Anterior cingulate cortex (tissue), 58 donors: ENCODE measurements around the gene PFKM.

Source experiments
- DNase-seq, 58 donors: peaks; one replicate each; lab custom pipeline; 2025; lab: John Stamatoyannopoulos, UW

Gene PFKM

DNA sequence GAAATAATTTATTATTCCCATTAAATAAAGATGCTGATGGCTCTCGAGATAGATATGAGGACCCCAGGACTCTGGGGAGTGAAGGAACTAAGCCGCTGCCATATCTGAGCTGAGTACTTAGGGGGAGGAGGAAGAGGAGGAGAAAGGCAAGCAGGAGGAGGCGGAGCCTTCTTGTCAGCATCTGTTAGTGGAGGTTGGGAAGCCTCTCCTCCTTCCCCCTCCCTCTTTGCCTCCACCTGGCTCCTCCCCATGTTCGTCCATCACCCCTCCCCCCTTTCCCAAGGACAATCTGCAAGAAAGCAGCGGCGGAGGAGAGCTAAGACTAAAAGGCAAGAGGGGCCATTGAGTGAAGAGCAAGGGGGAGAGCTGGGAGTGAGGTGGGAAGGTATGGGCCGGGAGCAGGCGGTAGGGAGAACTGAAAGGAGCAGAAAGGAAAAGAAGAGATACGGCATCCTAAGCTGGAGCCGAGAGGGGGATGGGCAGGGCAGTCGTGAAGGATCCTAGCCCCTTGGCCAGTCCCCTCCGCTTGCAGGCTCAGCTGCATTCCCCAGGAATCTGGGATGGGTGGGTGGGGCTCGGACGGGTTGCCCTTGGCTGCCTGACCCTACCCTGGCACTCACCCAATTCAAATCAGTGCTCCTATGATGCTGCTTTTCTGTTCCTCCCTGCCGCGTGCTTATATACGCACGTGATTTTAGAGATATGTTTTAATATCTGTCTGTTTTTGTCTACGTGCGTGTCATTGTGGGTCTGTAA, at the start of gene PFKM:
Gene PFKM, plus strand, starts transcription at position 287 of the 756 bp plus-strand sequence. CDS start 3,411 bp downstream, outside the sequence.
- DNase-seq, result peak in 57 of 58 donors; percentile 7 to 92 (median 65)

DNA sequence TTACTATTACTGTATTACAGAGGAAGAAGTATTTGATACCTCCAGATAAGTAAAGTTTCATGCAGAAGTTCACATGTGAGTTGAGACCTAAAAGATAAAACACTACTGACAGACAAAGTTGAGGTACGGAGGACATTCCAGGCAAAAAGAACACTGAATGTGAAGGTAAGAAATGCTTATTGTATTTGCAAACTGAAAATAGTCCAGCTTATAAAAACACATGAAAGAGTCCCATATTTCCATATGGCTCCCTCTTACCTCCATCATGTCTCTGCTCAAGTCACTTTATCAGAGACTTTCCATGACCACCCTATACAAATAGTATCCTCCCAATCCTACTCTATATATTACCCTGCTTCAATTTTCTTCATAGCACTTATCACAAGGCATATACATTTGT, 49.1 kb upstream of the PFKM start:
- DNase-seq, result no peak

DNA sequence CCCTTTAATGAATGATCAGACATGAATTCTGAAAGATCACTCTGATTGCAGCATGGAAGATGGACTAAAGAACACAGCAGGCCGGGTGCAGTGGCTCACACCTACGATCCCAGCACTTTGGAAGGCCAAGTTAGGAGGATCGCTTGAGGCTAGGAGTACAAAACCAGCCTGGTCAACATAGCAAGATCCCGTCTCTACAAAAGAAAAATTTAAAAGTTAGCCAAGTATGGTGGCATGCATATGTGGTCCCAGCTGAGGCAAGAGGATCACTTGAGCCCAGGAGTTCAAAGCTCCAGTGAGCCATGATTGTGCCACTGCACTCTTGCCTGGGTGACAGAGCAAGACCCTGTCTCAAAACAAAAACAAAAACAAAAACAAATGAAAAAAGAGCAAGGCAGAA, 48.4 kb upstream of the PFKM start:
- no peak for DNase-seq

DNA sequence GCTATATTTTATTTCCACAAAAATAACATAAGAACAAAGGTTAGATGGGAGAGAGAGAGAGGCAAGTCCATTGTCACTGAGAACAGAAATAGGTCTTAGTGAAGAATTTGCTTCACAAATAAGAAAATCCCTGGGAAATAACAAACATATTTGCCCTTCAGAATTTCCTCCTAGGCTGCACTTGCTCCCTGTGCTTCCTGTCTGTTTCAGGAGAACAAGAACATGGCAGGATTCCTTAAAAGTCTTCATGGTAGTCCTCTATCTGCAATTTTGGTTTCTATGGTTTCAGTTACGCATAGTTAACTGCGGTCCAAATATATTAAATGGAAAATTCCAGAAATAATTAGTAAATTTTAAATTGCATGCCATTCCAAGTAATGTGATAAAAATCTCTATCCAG, 47.4 kb upstream of the PFKM start:
- DNase-seq, result no peak

DNA sequence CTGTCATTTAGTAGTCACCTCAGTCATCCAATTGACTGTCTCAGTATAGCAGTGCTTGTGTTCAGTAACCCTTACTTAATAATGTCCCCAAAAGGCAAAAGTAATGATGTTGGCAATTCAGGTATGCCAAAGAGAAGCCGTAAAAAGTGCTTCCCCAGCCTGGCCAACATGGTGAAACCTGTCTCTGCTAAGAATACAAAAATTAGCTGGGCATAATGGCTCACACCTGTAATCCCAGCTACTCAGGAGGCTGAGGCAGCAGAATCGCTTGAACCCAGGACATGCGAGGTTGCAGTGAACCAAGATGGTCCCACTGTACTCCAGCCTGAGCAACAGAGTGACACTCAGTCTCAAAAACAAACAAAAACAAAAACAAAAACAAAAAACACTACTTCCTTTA, 46.9 kb upstream of the PFKM start:
- DNase-seq, result no peak

DNA sequence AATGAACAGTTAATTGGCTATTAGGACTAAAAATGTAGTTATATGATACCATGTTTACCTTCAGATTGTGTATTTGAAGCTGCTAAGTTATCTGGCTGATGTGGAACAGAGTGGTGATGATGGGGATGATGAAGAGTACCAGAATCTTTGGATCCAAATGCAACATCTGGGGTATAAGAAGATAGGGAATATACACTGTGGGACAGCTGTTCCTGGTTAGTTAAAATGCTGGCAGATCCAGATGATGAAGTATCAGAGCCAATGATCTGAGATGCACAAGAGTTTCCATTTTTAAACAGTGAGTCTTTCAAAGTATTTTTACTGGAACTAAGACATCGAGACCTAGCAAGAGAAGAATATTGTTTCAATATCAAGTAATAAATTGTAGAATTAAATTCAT, 44.9 kb upstream of the PFKM start:
- no peak for DNase-seq

DNA sequence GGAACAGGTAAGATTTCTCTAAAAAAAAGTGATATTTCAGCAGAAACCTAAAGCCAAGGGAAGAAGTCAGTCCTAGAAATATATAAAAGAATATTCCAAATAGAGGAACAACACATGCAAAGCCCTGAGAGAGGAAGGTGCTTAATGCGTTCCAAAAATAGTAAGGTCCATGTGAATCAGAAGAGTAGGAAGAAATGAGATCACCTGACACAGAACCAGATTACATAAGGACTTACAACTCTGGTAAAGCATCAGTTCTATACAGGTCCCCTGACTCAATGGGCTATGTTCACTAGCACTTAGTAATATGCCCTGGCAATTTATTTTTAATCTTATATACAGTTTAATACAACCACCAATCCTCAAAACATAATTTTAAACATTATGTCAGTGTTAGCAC, 43.3 kb upstream of the PFKM start:
- DNase-seq, result no peak

DNA sequence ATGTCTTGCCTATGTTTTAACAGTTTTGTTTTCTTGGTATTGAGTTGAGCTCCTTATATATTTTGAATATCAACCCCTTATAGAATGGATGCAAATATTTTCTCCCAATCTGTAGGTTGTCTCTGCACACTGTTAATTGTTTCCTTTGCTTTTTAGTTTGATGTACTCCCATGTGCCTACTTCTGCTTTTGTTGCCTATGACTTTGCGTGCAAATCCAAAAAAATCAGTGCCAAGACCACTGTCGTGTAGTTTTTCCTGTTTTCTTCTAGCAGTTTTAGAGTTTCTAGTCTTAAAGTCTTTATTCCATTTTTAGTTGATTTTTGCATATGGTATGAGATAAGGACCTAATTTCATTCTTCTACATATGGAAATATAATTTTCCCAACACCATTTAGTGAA, 42.1 kb upstream of the PFKM start:
- DNase-seq, result no peak

DNA sequence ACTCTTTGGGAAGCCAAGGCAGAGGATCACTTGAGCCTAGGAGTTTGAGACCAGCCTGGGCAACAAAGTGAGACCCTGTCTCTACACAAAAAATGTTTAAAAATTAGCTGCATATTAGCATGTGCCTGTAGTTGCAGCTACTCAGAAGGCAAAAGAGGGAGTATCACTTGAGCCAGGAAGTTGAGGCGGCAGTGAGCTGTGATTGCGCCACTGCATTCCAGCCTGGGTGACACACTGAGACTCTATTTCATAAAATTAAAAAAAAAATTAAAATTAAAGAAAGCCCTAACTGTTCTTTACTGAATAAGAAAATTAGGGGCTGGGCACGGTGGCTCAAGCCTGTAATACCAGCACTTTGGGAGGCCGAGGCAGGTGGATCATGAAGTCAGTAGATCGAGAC, 40.3 kb upstream of the PFKM start:
- no peak for DNase-seq

DNA sequence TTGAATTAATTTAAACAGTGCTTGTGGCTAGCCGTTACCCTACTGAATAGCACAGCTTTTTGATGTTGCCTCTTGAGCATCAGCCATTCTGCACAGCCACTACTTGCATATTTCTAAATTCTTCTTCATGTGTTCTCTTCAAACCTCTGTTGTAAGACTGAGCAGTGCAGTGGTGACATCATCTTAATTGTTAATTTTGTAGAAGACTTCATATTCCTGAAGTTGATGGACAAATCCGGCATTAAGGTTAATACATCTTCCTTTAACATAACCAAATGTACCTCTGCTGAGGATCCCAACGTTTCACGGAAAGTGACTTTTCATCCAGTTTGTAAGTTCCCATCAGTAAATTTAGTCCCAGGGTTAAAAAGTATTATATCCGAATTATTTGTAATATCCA, 38.9 kb upstream of the PFKM start:
- no peak for DNase-seq

DNA sequence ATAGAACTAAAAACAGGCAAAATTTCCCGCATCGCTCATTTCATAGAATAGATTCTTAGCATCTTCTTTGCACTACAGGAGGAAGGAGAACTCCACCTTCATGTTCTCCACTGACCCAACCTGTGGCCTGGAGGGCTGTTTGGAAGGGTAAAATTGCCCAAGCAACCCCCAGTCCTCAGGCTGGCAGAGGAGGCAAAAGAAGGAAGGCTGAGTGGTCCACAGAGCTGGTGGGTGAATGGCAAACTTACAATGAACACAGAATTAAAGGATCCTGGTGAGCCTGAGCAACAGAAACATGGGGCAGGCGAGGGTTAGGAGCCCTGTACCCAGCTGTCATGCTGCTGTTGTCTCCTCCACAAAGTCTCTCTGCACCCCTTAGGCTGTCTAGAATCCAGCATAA, 38.3 kb upstream of the PFKM start:
- no peak for DNase-seq

DNA sequence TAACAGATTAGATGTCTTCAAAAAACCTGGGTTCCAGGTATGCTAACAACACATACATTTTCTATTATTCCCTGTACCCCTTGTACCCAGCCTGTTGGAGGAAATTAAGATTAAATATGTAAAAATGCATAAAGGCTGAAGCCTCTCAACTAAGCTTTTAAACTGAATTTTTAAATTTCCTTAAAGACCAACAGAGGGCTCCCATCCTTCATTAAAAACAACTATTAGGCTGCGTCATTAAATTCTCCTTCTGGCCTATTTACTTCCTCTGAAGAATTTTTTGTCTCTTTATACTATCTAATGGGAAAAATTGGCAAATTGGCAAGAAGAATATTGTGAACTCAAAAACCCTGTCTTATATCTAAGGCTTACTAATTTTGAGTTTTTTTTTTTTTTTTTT, 35.1 kb upstream of the PFKM start:
- DNase-seq, result no peak

DNA sequence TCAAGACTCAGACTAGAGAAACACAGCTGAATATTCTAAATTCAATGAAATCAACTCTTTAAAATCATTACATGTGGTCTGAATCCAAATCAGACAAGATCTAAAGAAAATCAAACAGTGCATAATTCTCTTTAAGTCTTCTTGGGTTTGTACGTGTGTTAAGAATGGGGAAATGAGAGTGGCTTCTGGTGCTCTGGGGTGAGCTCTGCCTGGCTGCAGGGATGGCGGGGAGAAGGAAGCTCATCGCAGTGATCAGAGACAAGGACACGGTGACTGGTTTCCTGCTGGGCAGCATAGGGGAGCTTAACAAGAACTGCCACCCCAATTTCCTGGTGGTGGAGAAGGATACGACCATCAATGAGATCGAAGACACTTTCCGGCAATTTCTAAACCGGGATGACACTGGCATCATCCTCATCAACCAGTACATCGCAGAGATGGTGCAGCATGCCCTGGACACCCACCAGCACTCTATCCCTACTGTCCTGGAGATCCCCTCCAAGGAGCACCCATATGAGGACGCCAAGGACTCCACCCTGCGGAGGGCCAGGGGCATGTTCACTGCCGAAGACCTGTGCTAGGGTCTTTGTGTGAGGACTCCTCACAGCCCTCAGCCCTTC, 34.2 kb upstream of the PFKM start:
- no peak for DNase-seq

DNA sequence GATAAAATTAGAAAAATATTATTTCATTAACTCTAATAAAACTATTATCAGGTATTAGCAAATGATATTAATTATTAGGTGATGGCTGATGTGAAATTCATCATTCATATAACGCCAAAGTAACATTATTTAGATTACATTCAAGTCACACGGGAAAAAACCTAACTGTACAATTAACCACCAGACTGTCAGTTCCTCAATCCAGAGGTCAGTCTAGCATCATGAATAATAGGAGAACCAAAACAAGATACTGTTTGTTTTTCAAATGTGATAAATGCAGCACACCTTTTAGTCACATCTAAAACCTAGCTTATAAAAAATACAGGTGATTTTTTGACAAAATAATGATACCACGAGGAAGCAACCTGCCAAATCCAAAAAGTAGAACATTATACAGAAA, 32.8 kb upstream of the PFKM start:
- no peak for DNase-seq

DNA sequence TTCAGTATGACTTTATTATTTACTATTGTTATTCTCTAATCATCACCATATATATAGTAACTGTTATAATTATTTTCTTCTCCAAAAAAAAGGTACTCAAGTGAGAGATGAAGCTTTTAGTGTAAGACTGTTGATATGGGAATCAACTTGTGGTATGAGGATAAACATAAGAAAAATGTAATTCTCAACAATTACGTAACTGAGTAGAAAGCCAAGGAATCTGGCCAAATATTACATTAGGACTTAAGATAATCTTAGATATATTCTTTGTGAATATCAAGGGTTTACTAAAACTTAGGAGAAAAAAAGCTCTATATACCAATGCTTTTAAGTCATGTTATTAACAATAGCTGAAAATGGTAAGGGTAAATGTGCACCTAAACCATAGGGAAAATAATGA, 26.6 kb upstream of the PFKM start:
- DNase-seq, result no peak

DNA sequence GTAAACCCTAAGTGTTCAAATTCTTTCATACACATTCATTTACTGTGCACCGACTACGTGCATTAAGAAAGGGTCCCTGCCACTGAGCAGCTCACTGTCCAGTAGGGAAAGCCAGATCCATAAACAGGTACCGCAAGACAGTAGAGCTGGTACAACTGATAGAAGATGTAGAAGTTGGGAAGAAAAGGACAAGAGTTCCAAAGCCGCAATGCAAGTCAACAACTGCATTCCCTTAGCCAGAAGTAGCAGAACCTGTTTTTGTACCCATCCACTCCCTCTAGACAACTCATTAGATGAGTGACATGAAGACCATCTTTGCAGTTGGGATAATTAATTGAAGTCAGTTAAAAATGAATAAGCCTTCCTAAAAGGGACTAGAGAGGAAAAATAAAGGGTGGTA, 14.6 kb upstream of the PFKM start:
- DNase-seq, result no peak

DNA sequence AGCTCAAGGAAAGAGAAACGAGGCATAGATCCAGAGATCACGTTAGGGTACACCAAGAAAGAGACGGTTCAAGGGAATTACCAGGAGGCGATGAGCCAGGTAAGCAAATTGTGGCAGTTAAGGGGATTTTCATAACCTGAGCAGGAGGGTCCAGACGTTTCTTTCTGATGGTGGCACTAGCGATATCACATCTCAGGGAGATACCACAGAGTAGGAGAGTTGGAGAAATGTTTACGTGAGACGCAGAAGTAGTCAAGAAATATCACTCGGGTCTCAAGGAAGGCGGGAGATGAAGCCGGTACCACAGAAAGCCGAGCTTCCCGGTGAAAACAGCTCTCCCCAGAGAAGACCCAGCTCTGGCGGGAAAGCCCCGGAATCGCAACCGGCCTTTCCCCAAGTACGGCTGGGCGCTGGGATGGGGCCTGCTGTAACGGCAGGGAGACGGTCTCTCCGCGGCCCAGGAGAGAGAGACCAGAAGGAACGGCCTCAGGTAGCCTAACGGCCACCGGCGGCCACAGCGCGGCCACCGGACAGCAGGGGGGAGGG, 13.8 kb upstream of the PFKM start:
- peak in 4 of 58 donors; percentile 41 to 72 (median 48) for DNase-seq

DNA sequence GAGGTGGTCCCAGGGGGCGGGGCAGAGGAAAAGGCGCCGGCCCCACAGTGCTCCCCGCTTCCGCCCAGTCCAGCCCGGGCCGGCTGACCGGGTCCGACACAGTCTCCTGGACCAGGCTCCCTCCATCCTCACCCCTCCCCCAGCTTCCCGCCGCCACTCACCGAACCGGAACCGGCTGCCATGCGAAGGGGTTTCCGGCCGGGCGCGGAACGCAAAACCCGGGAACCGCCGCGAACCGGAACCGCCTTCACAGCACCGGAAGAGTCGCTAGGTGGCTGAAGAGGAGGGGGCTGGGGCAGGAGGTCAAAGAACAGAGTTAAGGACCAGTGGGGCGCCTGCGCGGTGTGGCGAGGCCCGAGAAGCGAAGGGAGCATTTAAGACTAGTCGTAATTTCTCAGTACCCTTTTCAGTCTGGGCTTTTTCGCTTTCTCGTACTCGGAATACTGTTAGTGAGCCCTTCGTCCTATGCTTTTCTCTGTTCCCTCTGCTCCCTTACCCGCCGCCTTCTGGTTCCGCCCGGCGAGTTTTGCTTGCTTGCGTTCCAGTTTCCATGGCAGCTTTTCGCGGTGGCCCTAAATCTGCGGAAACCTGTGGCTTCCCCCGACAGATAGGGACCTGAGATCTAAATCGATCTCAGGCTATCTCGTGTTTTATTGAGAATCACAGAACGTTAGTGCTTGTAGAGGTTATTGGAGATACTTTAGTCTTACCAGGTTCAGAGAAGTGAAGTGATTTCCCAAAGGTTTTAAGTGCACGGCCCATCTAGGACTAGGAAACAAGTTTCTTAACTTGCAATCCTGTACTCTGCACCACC, 13.1 kb upstream of the PFKM start, which contains the start of gene SENP1:
Gene SENP1, minus strand, starts transcription at position 213 of the 814 bp plus-strand sequence. CDS start 4,607 bp downstream, outside the sequence.
- DNase-seq, result peak; percentile 30 to 94 (median 87)

DNA sequence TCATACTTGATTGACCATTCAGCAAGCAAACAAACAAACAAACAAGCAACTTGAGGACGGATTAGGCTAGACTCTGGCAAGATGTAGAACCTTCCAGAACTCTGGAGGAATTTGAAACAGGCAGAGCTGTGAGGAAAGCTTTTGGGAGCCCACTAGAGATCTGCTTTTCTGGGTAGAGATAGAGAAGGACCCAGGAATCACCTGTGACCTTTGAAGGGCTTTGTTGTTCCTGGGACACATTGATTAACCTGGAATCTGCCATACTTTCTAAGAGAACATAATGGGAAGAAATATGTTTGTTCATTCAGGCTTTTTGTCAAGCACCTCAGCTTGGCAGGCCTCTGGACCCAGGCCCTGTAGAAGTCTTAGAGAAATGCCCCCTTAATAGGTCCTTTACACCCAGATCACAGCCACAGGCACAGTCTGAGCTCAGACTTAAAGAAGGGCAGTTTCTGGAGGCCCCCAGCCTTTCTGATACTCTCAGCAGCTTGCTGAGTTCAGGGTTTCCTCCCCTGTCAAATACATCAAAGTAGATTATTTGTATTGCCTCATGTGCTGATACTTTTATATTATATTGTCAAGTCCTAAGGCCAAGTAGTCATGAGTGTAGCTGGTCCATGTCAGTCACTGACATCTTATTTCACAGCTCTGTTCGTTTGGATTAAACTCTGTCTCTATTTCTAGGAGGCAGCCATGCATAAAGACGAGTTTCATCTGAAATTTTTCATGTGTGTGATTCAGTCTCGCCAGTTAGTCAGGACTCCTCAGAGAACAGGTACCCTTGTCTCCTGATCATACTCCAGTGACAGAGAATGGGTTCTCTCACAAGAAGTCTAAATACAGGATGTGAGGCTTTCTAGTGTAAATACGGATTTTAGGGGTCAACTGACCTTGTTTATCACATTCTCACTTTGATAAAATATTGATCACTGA, 12.2 kb upstream of the PFKM start:
- no peak for DNase-seq

DNA sequence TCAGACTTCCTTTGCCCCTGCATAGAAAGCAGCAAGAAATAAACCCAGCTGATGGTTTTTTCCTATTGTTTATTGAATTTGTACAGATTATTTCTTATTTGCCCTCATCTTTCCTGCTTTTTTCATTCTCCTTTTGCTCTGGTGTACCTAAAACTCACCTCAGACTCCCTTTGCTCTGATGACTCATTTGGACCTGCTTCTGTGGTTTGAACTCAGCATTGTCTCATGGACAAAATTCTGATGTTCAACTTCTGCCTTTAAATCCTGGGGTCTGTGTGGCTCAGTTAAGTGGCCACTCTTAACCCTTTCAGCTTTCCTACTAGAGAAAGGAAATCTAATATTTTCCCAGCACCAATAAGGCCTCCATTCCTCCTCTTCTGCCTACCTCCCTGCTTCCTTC, 9.7 kb upstream of the PFKM start:
- DNase-seq, result no peak
